Pancreas (tissue), 10 donors: ENCODE data around the gene INSRR. TPM values are rescaled to one million over a fixed set of nuclear protein-coding genes. Genes with fewer than 3 reads are reported as not detected.

Experiments used
- ATAC-seq, 4 donors: fragments of 200-7000 bp; cut with Tn5 transposase; one replicate each; pipeline versions ENCODE4 v1.8.0 to v1.9.1; 2020; ENCODE audit warnings: mild to moderate bottlenecking in 4 of 4, moderate library complexity in 4 of 4
- DNase-seq, 6 donors: peaks; one replicate each; pipeline ENCODE4 v3.0.0-alpha.2; 2020
- FAIRE-seq: peaks from 2 replicates; lab custom pipeline; 2012; peaks lifted over from hg19 to GRCh38; lab: Jason Lieb, UNC
- H3K27ac ChIP-seq, 4 donors: fragments of 200-600 bp; sonication (generic); 1 replicate in 3 of 4; 2 replicates in 1 of 4; pipeline versions ENCODE4 v1.5.0 to v1.8.0; 2020
- H3K27me3 ChIP-seq, 4 donors: fragments of 200-600 bp; one replicate each; pipeline ENCODE4 v1.8.0; 2021
- H3K36me3 ChIP-seq, 3 donors: fragments of 200-600 bp; sonication (generic) in 1 of 3; one replicate each; pipeline versions ENCODE4 v1.5.0 to v1.8.0; 2020 to 2021
- H3K4me1 ChIP-seq, 3 donors: fragments of 200-600 bp; one replicate each; pipeline ENCODE4 v1.8.0; 2021
- H3K4me3 ChIP-seq, 4 donors: fragments of 200-600 bp; sonication (generic) in 2 of 4; one replicate each; pipeline versions ENCODE4 v1.5.0 to v1.8.0; 2020 to 2021
- H3K9me3 ChIP-seq, 4 donors: fragments of 200-600 bp; one replicate each; pipeline ENCODE4 v1.8.0; 2021
- CTCF ChIP-seq, 4 donors: fragments of 200-600 bp; sonication (generic) in 3 of 4; IDR thresholded peaks; one replicate each; pipeline versions ENCODE4 v1.5.0 to v1.8.0; 2021; ENCODE audit warnings: antibody characterized with exemption in 4 of 4
- WGBS, 2 donors: extraction: QIAGEN DNeasy Blood & Tissue Kit; methylation state at CpG; one replicate each; pipeline ENCODE4 v1.1.7; 2013; 5-methylcytosine and 5-hydroxymethylcytosine counted together
- intact Hi-C, 3 donors: fragments of 100-400 bp; cut with DNase I; formaldehyde crosslinking; loops; one replicate each; pipeline versions ENCODE4 v1.11.1 to v1.14.2; 2022
- polyA plus RNA-seq, 2 donors: library from polyadenylated mRNA; stranded (reverse); fragments of 200-250 nt; gene quantifications; one replicate each; pipeline ENCODE4 v1.2.3, GENCODE V29; 2013
- total RNA-seq, 6 donors: library from RNA; stranded (reverse); fragmentation: NEBNext Ultra II Directional in 4 of 6; extraction: Animal tissue kit (Norgen Biotek cat#: 25700) in 4 of 6; gene quantifications; one replicate each; pipeline versions ENCODE4 v1.2.1 to v1.2.4, GENCODE V29; 2021 to 2023
- donor health status: healthy with polysubstance abuse.
- donor health status: DM: no; HTN: no; CAD: no; lungs with moderate emphysema.
- donor health status: DM: no; HTN: no; CAD: no.
- donor health status: control.
- donor health status: control.
- donor health status: Bipolar disorder and iron deficiency.
- donor health status: DM: yes; HTN: yes; CAD: no.
- donor health status: DM: no; HTN: no; CAD: no.
- donor health status: DM: no; HTN: no; CAD: no.
- donor health status: DM: yes; HTN: yes; CAD: no.

Gene INSRR
- total and polyA plus RNA-seq, 8 donors, result 0.03 to 0.99 (median 0.18) TPM

- Histone ChIP-seq H3K9me3 (no peaks in the 10 kb centered on the region), H3K27me3 (peaks cover 0 to 3% (median 0%) of the 10 kb centered on the region in 4 donors), H3K4me3 (peak overlapping the region in 1 of 4 donors; percentile 30), H3K27ac (no peak overlapping the region), H3K4me1 (no peaks in the 10 kb centered on the region), H3K36me3 (no peaks in the 10 kb centered on the region)
- intact Hi-C loops, result no loop called here
- no peak for FAIRE-seq
- no peak for TF ChIP-seq CTCF (IDR thresholded peaks at IDR 0.05)
- WGBS, 2 donors, result 70 to 72% methylated on average over 12 of the region's 12 CpGs
- DNase-seq, result peak in 2 of 6 donors; percentile 28 to 32
- ATAC-seq, result no peak
These were observed 36.0 kb upstream of the INSRR start for GRCh38 chr1:156894711-156895454.

- DNase-seq, result no peak
- no peaks in the 10 kb centered on the region for H3K4me1 ChIP-seq
- TF ChIP-seq CTCF (IDR thresholded peaks at IDR 0.05), result no peak
- H3K27ac ChIP-seq, result no peak overlapping the region
- intact Hi-C loops, result no loop called here
- peak overlapping the region in 2 of 4 donors; percentile 21 to 30 for H3K4me3 ChIP-seq
- FAIRE-seq, result no peak
- ATAC-seq, result no peak
- H3K36me3 ChIP-seq, result no peaks in the 10 kb centered on the region
- no peaks in the 10 kb centered on the region for H3K9me3 ChIP-seq
- peaks cover 0 to 3% (median 0%) of the 10 kb centered on the region in 4 donors for H3K27me3 ChIP-seq
- whole genome bisulfite sequencing, 2 donors, result 37 to 41% methylated on average over 5 of the region's 5 CpGs
These were observed 35.1 kb upstream of the INSRR start for GRCh38 chr1:156894001-156894400.

GRCh38 chr1:156893048-156893953 lies 34.4 kb upstream of the INSRR start, which contains the start of gene PEAR1:
TSS of gene PEAR1 (plus strand) at chr1:156893718. CDS start at chr1:156903927, 10,209 bp downstream.
- H3K4me1 ChIP-seq, result no peaks in the 10 kb centered on the region
- no peak for TF ChIP-seq CTCF (IDR thresholded peaks at IDR 0.05)
- ATAC-seq (no peak), DNase-seq (peak in 1 of 6 donors; percentile 70), FAIRE-seq (no peak)
- H3K4me3 ChIP-seq, result peak within 1 kb of the TSS in 2 of 4 donors; percentile 21 to 30
- H3K27me3 ChIP-seq, result peaks cover 0 to 3% (median 0%) of the 10 kb centered on the region in 4 donors
- H3K27ac ChIP-seq, result no peak within 1 kb of the TSS
- no peaks in the 10 kb centered on the region for H3K9me3 ChIP-seq
- H3K36me3 ChIP-seq, result no peaks in the 10 kb centered on the region
- intact Hi-C loops, result no loop called here
- 21 to 28% methylated on average over 44 to 60 of the region's 60 CpGs for WGBS, 2 donors

GRCh38 chr1:156892190-156893047 lies 33.5 kb upstream of the INSRR start:
- H3K27ac ChIP-seq, result no peak overlapping the region
- H3K27me3 ChIP-seq, result peaks cover 0 to 3% (median 0%) of the 10 kb centered on the region in 4 donors
- no peaks in the 10 kb centered on the region for H3K36me3 ChIP-seq
- FAIRE-seq, result no peak
- intact Hi-C loops, result no loop called here
- ATAC-seq, result peak; percentile 89 to 95 (median 91)
- peak; percentile 66 to 72 (median 70) for TF ChIP-seq CTCF (IDR thresholded peaks at IDR 0.05)
- no peaks in the 10 kb centered on the region for H3K9me3 ChIP-seq
- peak overlapping the region in 1 of 4 donors; percentile 18 for H3K4me3 ChIP-seq
- no peaks in the 10 kb centered on the region for H3K4me1 ChIP-seq
- WGBS, 2 donors, result 5 to 8% methylated on average over 43 to 48 of the region's 48 CpGs
- DNase-seq, result peak; percentile 77 to 96 (median 86)
